ENCODE data around the gene B4GALNT3.
A peak's percentile ranks its signal among the peaks of the same experiment; 100 is the strongest.

GRCh38 chr12:522692-523378 is 63.1 kb downstream of the B4GALNT3 start:
- TF ChIP-seq FOXM1 (IDR thresholded peaks at IDR 0.05; ENCODE audit: borderline replicate concordance) (no peak), ELF4 (IDR thresholded peaks at IDR 0.05) (no peak), SP1 (IDR thresholded peaks at IDR 0.05) (no peak), PKNOX1 (IDR thresholded peaks at IDR 0.05) (peak; percentile 41; the same call in 1 of the 2 replicates)
